ENCODE results near the gene HINT3. TPM values are rescaled to one million over a fixed set of nuclear protein-coding genes. Genes with fewer than 3 reads are reported as not detected.
"Not testable (repeated sequence)": the region's sequence is repeated elsewhere in the genome, so short reads cannot be mapped to it uniquely, and the experiment has no call there.

HINT3 gene
- total RNA-seq, 1 donor from 2014 or later, result 13.7 TPM

DNA sequence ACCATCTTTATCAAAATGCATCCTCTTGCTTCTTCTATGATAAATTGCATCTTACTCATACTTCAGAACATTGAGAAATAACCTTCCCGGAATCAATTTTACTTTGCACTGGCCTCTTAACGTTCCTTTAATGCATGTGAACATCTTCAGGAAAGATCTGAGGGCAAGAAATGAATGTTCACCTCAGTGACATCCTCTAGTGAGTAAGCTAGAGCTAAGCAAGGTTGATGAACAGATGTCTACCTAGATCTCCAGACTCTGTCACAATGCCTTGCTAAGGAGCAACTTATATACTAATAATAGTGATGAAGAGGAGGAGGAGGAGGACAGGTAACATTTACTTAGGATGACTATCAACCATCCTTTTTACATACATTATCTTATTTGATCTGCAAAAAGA, 16.8 kb upstream of the HINT3 start:
- no peak for DNase-seq (ENCODE audit: low read depth, low spot score)

- DNase-seq (ENCODE audit: low read depth, low spot score), result no peak
Observed at GRCh38 chr6:125940247-125941041, 16.1 kb upstream of the HINT3 start.

- DNase-seq (ENCODE audit: low read depth, low spot score), result no peak
Observed at GRCh38 chr6:125942672-125943527, 13.7 kb upstream of the HINT3 start.

DNA sequence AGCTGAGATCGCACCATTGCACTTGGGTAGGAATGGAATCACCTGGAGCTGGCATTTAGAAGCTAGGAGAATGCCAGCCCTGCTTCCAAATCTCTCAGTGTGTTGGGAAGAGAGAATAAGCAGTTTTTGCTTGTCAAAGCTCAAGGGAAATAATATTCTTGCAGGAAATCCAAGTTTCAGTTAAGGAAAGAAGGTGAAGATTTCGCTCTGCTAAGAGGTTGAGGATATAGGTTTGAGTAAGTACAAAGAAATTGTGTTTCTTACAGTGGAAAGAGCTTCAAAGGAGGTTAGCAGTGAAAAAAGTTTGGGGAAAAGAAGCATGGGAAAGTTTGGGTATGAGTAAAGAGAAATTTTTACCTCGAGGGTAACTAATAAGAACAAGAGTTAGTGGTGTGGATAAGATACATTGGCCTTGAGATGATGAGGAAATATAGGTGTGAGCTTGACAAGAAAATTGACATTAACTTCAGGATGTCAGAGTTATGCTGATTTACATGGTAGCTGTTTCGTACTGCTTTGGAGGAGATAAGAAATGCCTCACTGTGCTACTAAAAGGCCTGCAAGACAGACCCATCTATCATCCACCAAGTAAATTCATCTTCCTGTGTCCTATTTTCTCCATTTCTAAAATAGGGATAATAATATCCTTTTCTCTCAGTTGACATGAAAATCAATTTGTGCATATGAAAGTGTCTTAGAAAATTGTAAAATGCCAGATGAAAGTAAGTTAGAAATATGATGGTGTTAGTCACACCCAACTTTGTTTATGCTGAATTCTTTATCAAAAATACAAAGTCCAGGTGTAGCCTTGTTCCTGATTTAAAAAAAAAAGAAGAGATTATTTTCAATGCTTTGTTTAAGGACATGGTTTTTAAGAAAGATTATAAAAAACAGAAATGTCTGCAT, 12.8 kb upstream of the HINT3 start:
- DNase-seq (ENCODE audit: low read depth, low spot score), result no peak

- peak; percentile 86 for DNase-seq (ENCODE audit: low read depth, low spot score)
Observed at GRCh38 chr6:125944434-125944816, 12.1 kb upstream of the HINT3 start.

GRCh38 chr6:125944896-125945295, 11.7 kb upstream of the HINT3 start:
- DNase-seq (ENCODE audit: low read depth, low spot score), result no peak

DNA sequence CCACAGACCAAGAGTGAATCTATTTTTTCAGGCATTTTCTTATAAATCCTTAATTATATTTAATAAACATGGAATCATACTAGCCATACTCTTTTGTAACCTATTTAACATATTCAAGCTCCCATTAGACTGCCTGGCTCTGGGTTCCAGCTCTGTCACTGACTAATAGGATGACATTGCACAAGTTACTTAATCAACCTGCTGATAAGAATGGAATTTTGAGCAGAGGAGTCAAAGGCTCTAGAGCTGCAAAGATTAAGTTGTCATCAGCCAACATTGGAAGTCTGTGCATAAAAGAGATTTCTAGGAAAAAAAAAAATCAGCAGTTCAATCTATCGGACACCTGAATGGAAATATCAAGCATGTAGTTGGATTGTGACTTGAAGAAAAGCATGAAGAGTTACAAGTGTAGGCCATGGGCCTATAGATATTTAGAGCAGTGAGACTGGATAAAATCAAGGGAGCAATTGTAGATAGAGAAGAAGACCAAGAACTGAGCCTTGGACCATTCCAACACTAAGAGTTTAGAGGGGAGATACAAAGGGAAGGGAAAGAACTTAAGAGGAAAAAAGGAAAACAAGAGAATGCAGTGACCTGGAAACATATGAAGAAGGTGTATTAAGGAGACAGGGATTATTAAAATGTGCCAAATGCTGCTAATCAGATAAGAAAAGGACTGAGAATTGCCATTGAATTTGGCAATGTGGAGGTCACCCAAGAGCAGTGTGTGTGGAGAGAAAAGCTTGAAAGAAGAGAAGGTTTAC, 11.0 kb upstream of the HINT3 start:
- DNase-seq (ENCODE audit: low read depth, low spot score), result no peak

GRCh38 chr6:125947615-125948014, 9.0 kb upstream of the HINT3 start:
- DNase-seq (ENCODE audit: low read depth, low spot score), result no peak

DNA sequence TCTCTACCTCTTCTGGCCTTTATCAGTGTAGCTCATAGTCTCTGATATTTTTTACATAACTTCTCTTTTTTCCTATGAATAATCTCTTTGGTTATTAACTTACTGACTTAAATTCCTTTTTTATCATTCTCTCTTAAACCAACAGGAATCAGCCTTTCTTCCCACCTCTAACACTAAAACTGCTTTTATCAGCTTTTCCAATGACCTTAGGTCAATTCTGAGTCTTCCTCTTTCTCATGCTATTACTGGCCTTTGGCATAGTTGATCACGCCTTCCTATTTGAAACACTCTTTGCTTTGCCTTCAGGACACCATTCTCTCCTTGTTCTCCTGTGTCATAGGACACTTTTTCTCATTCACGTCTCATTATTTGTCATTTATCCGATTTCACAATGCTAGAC, 8.1 kb upstream of the HINT3 start:
- no peak for DNase-seq (ENCODE audit: low read depth, low spot score)

- DNase-seq (ENCODE audit: low read depth, low spot score), result no peak
Observed at GRCh38 chr6:125949069-125949468, 7.5 kb upstream of the HINT3 start.

DNA sequence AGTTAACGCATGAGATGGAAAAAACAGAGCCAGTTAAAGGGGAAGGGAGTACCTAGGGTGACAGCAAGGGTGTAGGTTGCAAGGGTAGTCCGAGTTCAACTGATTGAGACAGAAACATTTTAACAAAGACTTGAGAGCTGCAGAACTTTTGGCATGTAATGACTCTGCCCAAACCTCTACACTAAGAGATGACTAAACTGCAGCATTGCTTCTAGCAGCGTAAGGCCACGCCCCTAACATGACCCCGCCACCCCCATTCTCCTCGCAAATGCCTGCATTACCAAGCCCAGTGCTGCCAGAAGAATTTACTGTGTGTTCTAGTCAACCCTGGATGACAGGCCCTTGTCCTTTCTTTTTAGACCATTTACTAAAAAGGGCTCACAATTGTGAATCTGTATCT, 6.3 kb upstream of the HINT3 start:
- DNase-seq (ENCODE audit: low read depth, low spot score), result no peak

DNA sequence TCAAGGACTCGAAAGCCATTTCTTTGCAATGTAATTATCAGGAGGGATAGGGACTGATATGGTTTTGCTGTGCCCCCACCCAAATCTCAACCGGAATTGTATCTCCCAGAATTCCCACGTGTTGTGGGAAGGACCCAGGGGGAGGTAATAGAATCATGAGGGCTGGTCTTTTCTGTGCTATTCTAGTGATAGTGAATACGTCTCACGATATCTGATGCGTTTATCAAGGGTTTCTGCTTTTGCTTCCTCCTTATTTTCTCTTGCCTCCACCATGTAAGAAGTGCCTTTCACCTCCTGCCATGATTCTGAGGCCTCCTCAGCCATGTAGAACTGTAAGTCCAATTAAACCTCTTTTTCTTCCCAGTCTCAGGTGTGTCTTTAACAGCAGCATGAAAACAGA, 5.9 kb upstream of the HINT3 start:
- DNase-seq (ENCODE audit: low read depth, low spot score), result not testable (repeated sequence)

DNA sequence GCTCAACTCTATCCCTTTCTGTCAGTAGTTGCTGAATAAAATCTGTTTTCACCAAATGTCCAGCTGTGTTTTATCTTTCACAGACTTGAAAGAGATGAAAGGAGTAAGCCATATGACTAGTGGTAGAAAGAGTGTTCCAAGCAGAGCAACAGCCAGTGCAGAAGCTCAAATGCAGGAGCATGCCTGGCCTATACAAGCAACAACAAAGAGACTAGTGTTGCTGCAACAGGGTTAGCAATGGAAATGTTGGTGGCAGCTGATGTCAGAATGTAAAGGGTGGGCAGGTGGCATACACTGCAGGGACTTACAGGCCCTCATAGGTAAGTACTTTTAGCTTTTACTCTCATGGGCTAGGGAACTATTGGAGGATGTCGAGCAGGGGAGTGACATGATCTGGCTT, 5.2 kb upstream of the HINT3 start:
- no peak for DNase-seq (ENCODE audit: low read depth, low spot score)

- DNase-seq (ENCODE audit: low read depth, low spot score), result no peak
Observed at GRCh38 chr6:125952764-125953501, 3.6 kb upstream of the HINT3 start.

- DNase-seq (ENCODE audit: low read depth, low spot score), result no peak
Observed at GRCh38 chr6:125953502-125953875, 3.1 kb upstream of the HINT3 start.

DNA sequence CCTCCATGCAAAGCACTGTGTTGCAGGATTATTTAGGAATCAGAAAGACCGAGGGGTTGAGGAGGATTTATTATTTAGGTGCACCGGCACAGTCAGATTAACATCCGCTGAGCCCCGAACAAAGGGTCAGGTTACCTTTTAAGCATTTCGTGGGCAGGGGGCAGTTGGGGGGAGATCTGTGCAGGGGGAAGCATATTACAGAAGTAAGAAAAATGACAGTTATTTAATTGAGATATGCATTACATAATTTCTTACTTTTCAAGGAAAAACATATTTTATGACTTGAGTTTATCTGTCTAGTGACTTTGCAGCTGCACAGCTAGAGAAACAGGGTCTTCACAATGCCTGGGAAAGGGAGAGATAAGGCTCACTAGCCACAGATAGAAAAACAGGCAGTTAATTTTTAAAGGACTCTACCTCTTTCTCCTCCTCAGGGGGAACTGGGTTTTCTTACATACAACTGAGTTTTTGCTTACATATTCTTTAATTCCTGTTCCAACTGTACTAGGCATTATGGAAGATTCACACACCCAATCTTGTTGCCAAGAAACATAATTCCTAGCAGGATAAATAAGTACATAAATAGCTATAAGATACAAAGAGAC, 1.7 kb upstream of the HINT3 start:
- no peak for DNase-seq (ENCODE audit: low read depth, low spot score)

GRCh38 chr6:125955973-125956372, 597 bp upstream of the HINT3 start:
- no peak for DNase-seq (ENCODE audit: low read depth, low spot score)

GRCh38 chr6:125957391-125957693, 772 bp downstream of the HINT3 start:
- DNase-seq (ENCODE audit: low read depth, low spot score), result no peak

- DNase-seq (ENCODE audit: low read depth, low spot score), result no peak
Observed at GRCh38 chr6:125957845-125958244, 1.3 kb downstream of the HINT3 start.

DNA sequence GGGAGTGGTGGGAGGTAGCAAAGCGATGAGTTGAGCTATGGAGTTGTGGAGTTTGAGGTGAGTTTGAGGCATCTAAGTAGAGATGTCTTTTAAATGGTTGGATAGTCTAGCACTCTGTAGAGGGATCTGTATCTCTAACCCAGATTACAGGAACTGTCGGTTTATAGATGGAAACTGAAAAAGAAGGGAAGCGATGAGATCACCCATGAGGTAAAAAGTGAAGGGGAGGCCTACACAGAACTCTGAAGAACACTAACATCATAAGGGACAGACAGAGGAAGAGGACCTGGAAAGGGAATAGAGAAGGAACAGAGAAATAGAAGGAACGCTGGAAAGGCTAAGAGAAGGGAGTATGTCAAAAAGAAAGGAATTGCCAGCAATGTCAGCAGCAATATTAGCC, 2.5 kb downstream of the HINT3 start:
- DNase-seq (ENCODE audit: low read depth, low spot score), result no peak
